GM23338 (cell line): ENCODE results near the gene RANBP6. TPM values are rescaled to one million over a fixed set of nuclear protein-coding genes. Genes with fewer than 3 reads are reported as not detected.
A peak's percentile ranks its signal among the peaks of the same experiment; 100 is the strongest.

Experiments used
- ATAC-seq: fragments of 200-7000 bp; cut with Tn5 transposase; 3 replicates; pipeline ENCODE4 v1.9.1; 2020
- DNase-seq: peaks from one replicate; pipeline ENCODE4 v3.0.0-alpha.2; 2015; ENCODE audit warnings: low spot score
- H2AFZ ChIP-seq: fragments of 200-600 bp; sonication (generic); 2 replicates; pipeline ENCODE4 v1.8.0; 2016; ENCODE audit warnings: antibody characterized with exemption, mild to moderate bottlenecking, moderate library complexity
- H3F3A ChIP-seq: fragments of 200-600 bp; sonication (generic); replicated peaks from 2 replicates; pipeline ENCODE4 v1.8.0; 2017; ENCODE audit warnings: antibody characterized with exemption, mixed run types, low read depth
- H3K27ac ChIP-seq: fragments of 200-600 bp; sonication (generic); 2 replicates; pipeline ENCODE4 v1.6.1; 2016; ENCODE audit warnings: low read depth
- H3K27me3 ChIP-seq: fragments of 200-600 bp; sonication (generic); 2 replicates; pipeline ENCODE4 v1.8.0; 2016; ENCODE audit warnings: mild to moderate bottlenecking, mixed run types, moderate library complexity; ENCODE audit not compliant: insufficient read depth
- H3K36me3 ChIP-seq: fragments of 200-600 bp; sonication (generic); 2 replicates; pipeline ENCODE4 v1.8.0; 2016; ENCODE audit warnings: mild to moderate bottlenecking; ENCODE audit not compliant: insufficient read depth
- H3K4me1 ChIP-seq: fragments of 200-600 bp; sonication (generic); 2 replicates; pipeline ENCODE4 v1.8.0; 2016; ENCODE audit warnings: mild to moderate bottlenecking, moderate library complexity; ENCODE audit not compliant: insufficient read depth
- H3K4me2 ChIP-seq: fragments of 200-600 bp; sonication (generic); 2 replicates; pipeline ENCODE4 v1.7.1; 2017; ENCODE audit warnings: mixed run types
- H3K4me3 ChIP-seq: fragments of 200-600 bp; sonication (generic); 2 replicates; pipeline ENCODE4 v1.6.1; 2016; ENCODE audit warnings: mixed run types
- H3K79me2 ChIP-seq: fragments of 200-600 bp; sonication (generic); replicated peaks from 2 replicates; pipeline ENCODE4 v1.8.0; 2017; ENCODE audit warnings: mild to moderate bottlenecking; ENCODE audit not compliant: insufficient read depth
- H3K9me2 ChIP-seq: fragments of 200-600 bp; sonication (generic); 2 replicates; pipeline ENCODE4 v1.8.0; 2017; ENCODE audit not compliant: insufficient read depth
- H4K20me1 ChIP-seq: fragments of 200-600 bp; sonication (generic); replicated peaks from 2 replicates; pipeline ENCODE4 v1.8.0; 2017; ENCODE audit warnings: mild to moderate bottlenecking; ENCODE audit not compliant: insufficient read depth
- H3K27ac Mint-ChIP-seq: 2 replicates; pipeline ENCODE4 v1.8.0; 2020; ENCODE audit warnings: inconsistent platforms, mild to moderate bottlenecking, moderate library complexity, mixed read lengths
- H3K27me3 Mint-ChIP-seq: 3 replicates; pipeline ENCODE4 v1.8.0; 2022; ENCODE audit warnings: low read depth, mild to moderate bottlenecking, moderate library complexity, mixed read lengths, inconsistent platforms; ENCODE audit not compliant: insufficient read depth, poor library complexity
- H3K36me3 Mint-ChIP-seq: 3 replicates; pipeline ENCODE4 v1.8.0; 2021; ENCODE audit warnings: low read depth, mild to moderate bottlenecking, inconsistent platforms, moderate library complexity, mixed read lengths
- H3K4me1 Mint-ChIP-seq: 3 replicates; pipeline ENCODE4 v1.8.0; 2020; ENCODE audit warnings: mild to moderate bottlenecking, inconsistent platforms, mixed read lengths
- H3K4me3 Mint-ChIP-seq: 3 replicates; pipeline ENCODE4 v1.8.0; 2021; ENCODE audit warnings: moderate library complexity, mild to moderate bottlenecking, inconsistent platforms, mixed read lengths
- H3K9me3 Mint-ChIP-seq: 3 replicates; pipeline ENCODE4 v1.8.0; 2020; ENCODE audit warnings: moderate library complexity, mild to moderate bottlenecking, inconsistent platforms, mixed read lengths
- CTCF ChIP-seq, 2 experiments: fragments of 200-600 bp in 1 of 2; sonication (generic) in 1 of 2; conservative IDR thresholded peaks; 2 replicates each; pipeline versions ENCODE4 v1.5.1 to v1.6.1; 2016 to 2017; ENCODE audit warnings: antibody characterized with exemption in 2 of 2, low read depth in 2 of 2, mild to moderate bottlenecking in 2 of 2, moderate library complexity in 1 of 2
- ETS1 ChIP-seq: IDR thresholded peaks from 2 replicates; pipeline ENCODE4 v1.6.1; 2016; ENCODE audit warnings: antibody characterized with exemption
- EZH2 ChIP-seq: fragments of 200-600 bp; sonication (generic); IDR thresholded peaks from one replicate; pipeline ENCODE4 v1.8.0; 2017; ENCODE audit warnings: antibody characterized with exemption, mild to moderate bottlenecking, low read depth; ENCODE audit not compliant: unreplicated experiment
- EZH2phosphoT487 ChIP-seq: fragments of 200-600 bp; sonication (generic); IDR thresholded peaks from one replicate; pipeline ENCODE4 v1.8.1; 2018; ENCODE audit warnings: antibody characterized with exemption; ENCODE audit not compliant: unreplicated experiment
- JUNB ChIP-seq: IDR thresholded peaks from one replicate; pipeline ENCODE4 v1.6.1; 2016; ENCODE audit warnings: antibody characterized with exemption; ENCODE audit not compliant: unreplicated experiment
- NANOG ChIP-seq: IDR thresholded peaks from 2 replicates; pipeline ENCODE4 v1.6.1; 2016; ENCODE audit warnings: antibody characterized with exemption, borderline replicate concordance
- POLR2AphosphoS5 ChIP-seq: IDR thresholded peaks from 2 replicates; pipeline ENCODE4 v1.6.1; 2016; ENCODE audit warnings: antibody characterized with exemption, low read depth
- STAT1 ChIP-seq: IDR thresholded peaks from one replicate; pipeline ENCODE4 v1.6.1; 2016; ENCODE audit warnings: antibody characterized with exemption; ENCODE audit not compliant: unreplicated experiment
- ZNF114 ChIP-seq: fragments of 250-450 bp; sonication (Bioruptor Pico); IDR thresholded peaks from 2 replicates; pipeline ENCODE4 v1.5.0; 2020; ENCODE audit warnings: mild to moderate bottlenecking, moderate library complexity
- ZNF331 ChIP-seq: fragments of 250-450 bp; sonication (Bioruptor Pico); IDR thresholded peaks from 2 replicates; pipeline ENCODE4 v1.5.0; 2020; ENCODE audit warnings: low read depth, mild to moderate bottlenecking, moderate library complexity
- ZNF462 ChIP-seq: fragments of 250-450 bp; sonication (Bioruptor Pico); IDR thresholded peaks from 2 replicates; pipeline ENCODE4 v1.5.0; 2020; ENCODE audit warnings: mild to moderate bottlenecking, moderate library complexity
- polyA plus RNA-seq: library from polyadenylated mRNA; unstranded; fragments of >200 nt; fragmentation: Nextera tagmentation; extraction: Ambion mirVana; gene quantifications from 2 replicates; pipeline ENCODE4 v1.2.1, GENCODE V29; 2016
- total RNA-seq: library from RNA; depleted of rRNA; stranded (reverse); fragments of >200 nt; shearing (Covaris generic); gene quantifications from 2 replicates; pipeline ENCODE4 v1.2.3, GENCODE V29; 2014

The RANBP6 gene
- total and polyA plus RNA-seq, 2 experiments from 2014 or later, result 9.4 to 26.4 TPM

DNA sequence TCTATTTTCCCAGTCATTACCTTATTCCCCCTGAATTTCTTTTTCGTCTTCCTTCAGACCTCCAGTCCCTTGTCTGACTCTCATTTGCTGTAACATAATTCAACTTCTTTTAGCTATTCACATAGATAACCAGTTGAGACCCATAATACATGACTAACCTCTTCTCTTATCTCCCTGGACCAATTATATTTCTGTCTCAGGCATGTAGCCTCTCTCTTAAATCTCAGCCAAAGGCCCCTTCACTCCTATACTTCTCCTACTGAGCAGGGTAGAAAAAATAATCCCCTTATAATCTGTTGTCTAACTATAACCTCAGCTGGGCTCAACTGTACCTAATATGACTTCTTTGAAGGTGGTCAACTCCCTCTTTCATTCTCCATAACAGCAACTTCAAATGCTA is 20.9 kb downstream of the RANBP6 start (continued):
- TF ChIP-seq ZNF462 (CRISPR knock-in tag) (no peak), ZNF114 (CRISPR knock-in tag) (no peak), CTCF (conservative IDR thresholded peaks at IDR 0.05; ENCODE audit: low read depth in 2 of 2) (no peak), POLR2AphosphoS5 (no peak), EZH2 (no peak), NANOG (no peak), JUNB (no peak)

DNA sequence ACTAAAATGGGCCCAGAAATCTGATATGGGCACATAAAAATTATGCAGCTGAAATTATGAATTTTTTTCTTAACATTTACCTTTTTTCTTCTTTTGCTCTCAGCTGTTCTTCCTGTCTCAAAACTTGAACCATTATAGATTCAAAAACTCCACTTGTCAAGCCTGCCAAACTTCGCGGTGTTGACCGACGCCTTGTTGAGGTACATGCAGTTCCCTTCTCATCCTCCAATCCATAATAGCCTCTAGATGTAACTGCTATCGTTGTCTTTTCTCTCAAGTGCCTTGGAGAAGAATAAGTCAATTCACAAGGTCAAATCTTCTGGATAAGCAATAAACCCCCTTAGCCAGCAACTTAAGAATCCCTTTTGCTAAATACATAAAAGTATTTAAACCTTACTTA is 27.2 kb downstream of the RANBP6 start:
- H3K36me3 ChIP-seq, result no peaks in the 10 kb centered on the region
- 0 out of 2 replicates have a peak, but pooled peaks cover 9% of the 10 kb centered on the region for H3K4me1 ChIP-seq
- Mint-ChIP-seq H3K4me3 (no peak overlapping the region), H3K27me3 (no peaks in the 10 kb centered on the region), H3K4me1 (peaks cover 20% of the 10 kb centered on the region), H3K36me3 (peaks cover 10% of the 10 kb centered on the region; the same call in 2 of the 3 replicates), H3K27ac (no peak overlapping the region), H3K9me3 (no peaks in the 10 kb centered on the region)
- H2AFZ ChIP-seq, result no peak overlapping the region
- no peaks in the 10 kb centered on the region for H3F3A ChIP-seq
- ATAC-seq (no peak), DNase-seq (peak; percentile 11)
- no peak overlapping the region for H3K27ac ChIP-seq
- H3K9me2 ChIP-seq, result no peaks in the 10 kb centered on the region
- no peaks in the 10 kb centered on the region for H4K20me1 ChIP-seq
- no peaks in the 10 kb centered on the region for H3K27me3 ChIP-seq
- no peak overlapping the region for H3K4me2 ChIP-seq
- no peak overlapping the region for H3K4me3 ChIP-seq
- H3K79me2 ChIP-seq, result peaks cover 37% of the 10 kb centered on the region
- TF ChIP-seq ETS1 (no peak), EZH2phosphoT487 (no peak), CTCF (conservative IDR thresholded peaks at IDR 0.05; ENCODE audit: low read depth in 2 of 2) (no peak), ZNF331 (CRISPR knock-in tag) (no peak), STAT1 (no peak), NANOG (no peak)
